GM18505 (cell line): ENCODE data around the gene AGBL4.
"Not testable (repeated sequence)": the region's sequence is repeated elsewhere in the genome, so short reads cannot be mapped to it uniquely, and the experiment has no call there.

Experiments used
- ATAC-seq: cut with Tn5 transposase; IDR thresholded peaks from one replicate; pipeline ENCODE4 v1.9.1; 2021; ENCODE audit not compliant: unreplicated experiment
- POLR2A ChIP-seq: IDR thresholded peaks from 4 replicates; pipeline ENCODE4 v1.6.1; 2011; ENCODE audit warnings: borderline replicate concordance; ENCODE audit not compliant: insufficient read depth, insufficient read length; ENCODE audit errors: extremely low read depth

AGBL4 gene

GRCh38 chr1:48530727-48531351 lies 1492.9 kb downstream of the AGBL4 start:
- peak; percentile 86 for ATAC-seq
- no peak for TF ChIP-seq POLR2A

- ATAC-seq = no peak
- TF ChIP-seq POLR2A = no peak
Observed at GRCh38 chr1:48527051-48527450, 1496.7 kb downstream of the AGBL4 start.

- TF ChIP-seq POLR2A = no peak
Observed at GRCh38 chr1:48526008-48526710, 1497.6 kb downstream of the AGBL4 start.

GRCh38 chr1:48524892-48525467 lies 1498.8 kb downstream of the AGBL4 start:
- no peak for TF ChIP-seq POLR2A
- no peak for ATAC-seq

More at GRCh38 chr1:48526008-48526710, 1497.6 kb downstream of the AGBL4 start:
- ATAC-seq = no peak

- no peak for ATAC-seq
Observed at GRCh38 chr1:48523558-48523957, 1500.2 kb downstream of the AGBL4 start.

GRCh38 chr1:48519896-48520295 lies 1503.9 kb downstream of the AGBL4 start:
- ATAC-seq = not testable (repeated sequence)

More at GRCh38 chr1:48523558-48523957, 1500.2 kb downstream of the AGBL4 start:
- no peak for TF ChIP-seq POLR2A

- TF ChIP-seq POLR2A = no peak
- ATAC-seq = no peak
Observed at GRCh38 chr1:48506870-48507269, 1516.9 kb downstream of the AGBL4 start.

GRCh38 chr1:48500541-48501450 lies 1523.0 kb downstream of the AGBL4 start:
- TF ChIP-seq POLR2A = no peak
- ATAC-seq = no peak

GRCh38 chr1:48499211-48499735 lies 1524.5 kb downstream of the AGBL4 start:
- no peak for TF ChIP-seq POLR2A
- no peak for ATAC-seq

- ATAC-seq = peak; percentile 84
- TF ChIP-seq POLR2A = no peak
Observed at GRCh38 chr1:48498096-48498791, 1525.5 kb downstream of the AGBL4 start.

- no peak for ATAC-seq
- TF ChIP-seq POLR2A = no peak
Observed at GRCh38 chr1:48495911-48496310, 1527.8 kb downstream of the AGBL4 start.

- ATAC-seq = no peak
- TF ChIP-seq POLR2A = no peak
Observed at GRCh38 chr1:48495166-48495565, 1528.6 kb downstream of the AGBL4 start.
